HepG2 (cell line): Measurements from ENCODE around the gene ATP6V0E2. TPM values are rescaled to one million over a fixed set of nuclear protein-coding genes. Genes with fewer than 3 reads are reported as not detected.

Source experiments
- BRCA1 ChIP-seq: sonication (generic); formaldehyde crosslinking; IDR thresholded peaks from 2 replicates; pipeline ENCODE4 v1.4.0; 2020; ENCODE audit warnings: missing genetic modification reagents
- CENPX ChIP-seq: sonication (generic); formaldehyde crosslinking; IDR thresholded peaks from 2 replicates; pipeline ENCODE4 v1.9.0; 2021; ENCODE audit warnings: mild to moderate bottlenecking, missing genetic modification reagents, moderate library complexity
- FOXK2 ChIP-seq: fragments of 450-650 bp; IDR thresholded peaks from 2 replicates; pipeline ENCODE4 v1.6.1; 2016
- MTA1 ChIP-seq: sonication (generic); formaldehyde crosslinking; IDR thresholded peaks from 2 replicates; pipeline ENCODE4 v1.4.0; 2020; ENCODE audit warnings: missing genetic modification reagents, mild to moderate bottlenecking, borderline replicate concordance
- NFIB ChIP-seq: sonication (generic); formaldehyde crosslinking; IDR thresholded peaks from 2 replicates; pipeline ENCODE4 v1.9.0; 2021; ENCODE audit warnings: missing genetic modification reagents, mild to moderate bottlenecking, borderline replicate concordance
- NR2C2 ChIP-seq: sonication (generic); formaldehyde crosslinking; IDR thresholded peaks from 2 replicates; pipeline ENCODE4 v1.4.0; 2020; ENCODE audit warnings: missing genetic modification reagents, mild to moderate bottlenecking, moderate library complexity, borderline replicate concordance
- PAWR ChIP-seq: sonication (generic); formaldehyde crosslinking; IDR thresholded peaks from 2 replicates; pipeline ENCODE4 v1.4.0; 2020; ENCODE audit warnings: missing genetic modification reagents, mild to moderate bottlenecking, borderline replicate concordance
- PAX8 ChIP-seq: sonication (generic); formaldehyde crosslinking; IDR thresholded peaks from 2 replicates; pipeline ENCODE4 v1.8.0; 2022; ENCODE audit warnings: mild to moderate bottlenecking, missing genetic modification reagents, borderline replicate concordance
- SOX13 ChIP-seq, 3 experiments: fragments of 450-650 bp in 1 of 3; sonication (generic) in 1 of 3; formaldehyde crosslinking in 1 of 3; IDR thresholded peaks in 2 of 3; conservative IDR thresholded peaks in 1 of 3; 2 replicates each; pipeline versions ENCODE4 v1.5.0 to v1.6.1; 2016 to 2020; ENCODE audit warnings: antibody characterized with exemption in 1 of 3, mild to moderate bottlenecking in 1 of 3, missing compliant biosample characterization in 1 of 3, missing genetic modification reagents in 1 of 3, moderate library complexity in 1 of 3
- TEAD3 ChIP-seq: optimal IDR thresholded peaks from 2 replicates; pipeline ENCODE3; 2016; ENCODE audit warnings: borderline replicate concordance
- TRAFD1 ChIP-seq: sonication (generic); formaldehyde crosslinking; IDR thresholded peaks from 2 replicates; pipeline ENCODE4 v1.5.1; 2020; ENCODE audit warnings: missing genetic modification reagents, mild to moderate bottlenecking, borderline replicate concordance
- ZBTB43 ChIP-seq: sonication (generic); formaldehyde crosslinking; conservative IDR thresholded peaks from 2 replicates; pipeline ENCODE4 v1.4.0; 2020; ENCODE audit warnings: missing genetic modification reagents
- ZFYVE20 ChIP-seq: sonication (generic); formaldehyde crosslinking; IDR thresholded peaks from 2 replicates; pipeline ENCODE4 v1.8.0; 2023; ENCODE audit warnings: low read depth, mild to moderate bottlenecking, moderate library complexity, missing genetic modification reagents, borderline replicate concordance
- ZNF121 ChIP-seq: sonication (generic); formaldehyde crosslinking; IDR thresholded peaks from 2 replicates; pipeline ENCODE4 v1.5.0; 2020; ENCODE audit warnings: mild to moderate bottlenecking, missing genetic modification reagents
- ZNF207 ChIP-seq: fragments of 450-650 bp; IDR thresholded peaks from 2 replicates; pipeline ENCODE4 v1.6.1; 2016; ENCODE audit warnings: antibody characterized with exemption, borderline replicate concordance
- ZNF275 ChIP-seq: sonication (generic); formaldehyde crosslinking; IDR thresholded peaks from 2 replicates; pipeline ENCODE4 v1.8.0; 2022; ENCODE audit warnings: missing genetic modification reagents, mild to moderate bottlenecking, inconsistent platforms, borderline replicate concordance
- ZNF564 ChIP-seq: sonication (generic); formaldehyde crosslinking; IDR thresholded peaks from 2 replicates; pipeline ENCODE4 v1.8.1; 2023; ENCODE audit warnings: mild to moderate bottlenecking, missing genetic modification reagents
- ZNF577 ChIP-seq: sonication (generic); formaldehyde crosslinking; IDR thresholded peaks from 2 replicates; pipeline ENCODE4 v1.4.0; 2020; ENCODE audit warnings: mild to moderate bottlenecking, low read depth, missing genetic modification reagents, borderline replicate concordance
- ZNF597 ChIP-seq: sonication (generic); formaldehyde crosslinking; IDR thresholded peaks from 2 replicates; pipeline ENCODE4 v1.5.0; 2020; ENCODE audit warnings: missing genetic modification reagents
- ZNF652 ChIP-seq: IDR thresholded peaks from 2 replicates; pipeline ENCODE4 v1.6.1; 2016; ENCODE audit warnings: low read depth, borderline replicate concordance
- ZNF747 ChIP-seq: sonication (generic); formaldehyde crosslinking; IDR thresholded peaks from 2 replicates; pipeline ENCODE4 v1.8.1; 2023; ENCODE audit warnings: missing genetic modification reagents, mild to moderate bottlenecking, borderline replicate concordance
- ZSCAN12 ChIP-seq: sonication (generic); formaldehyde crosslinking; IDR thresholded peaks from 2 replicates; pipeline ENCODE4 v1.9.0; 2021; ENCODE audit warnings: mild to moderate bottlenecking, missing genetic modification reagents
- ZSCAN31 ChIP-seq: sonication (generic); formaldehyde crosslinking; IDR thresholded peaks from 2 replicates; pipeline ENCODE4 v1.5.0; 2020; ENCODE audit warnings: low read depth, mild to moderate bottlenecking, missing genetic modification reagents
- ZZZ3 ChIP-seq: sonication (generic); formaldehyde crosslinking; IDR thresholded peaks from 2 replicates; pipeline ENCODE4 v1.4.0; 2020; ENCODE audit warnings: missing genetic modification reagents, mild to moderate bottlenecking, borderline replicate concordance
- polyA plus RNA-seq, 8 experiments: library from polyadenylated mRNA; depleted of rRNA in 3 of 8; stranded (reverse) in 7 of 8; unstranded in 1 of 8; fragments of >200 nt; fragmentation: Illumina TruSeq in 4 of 8; extraction: Trizol in 4 of 8; gene quantifications; 2 replicates each; pipeline versions ENCODE4 v1.2.1 to v1.2.3, GENCODE V29; 2011 to 2016; ENCODE audit warnings: low read depth in 4 of 8, missing spikeins in 1 of 8, mixed read lengths in 1 of 8; ENCODE audit not compliant: insufficient read depth in 1 of 8
- total RNA-seq, 5 experiments: library from RNA; depleted of rRNA; stranded (reverse); fragments of >200 nt; fragmentation: Illumina TruSeq; extraction: Trizol; gene quantifications; 2 replicates each; pipeline ENCODE4 v1.2.3, GENCODE V29; 2016; ENCODE audit warnings: low read depth in 1 of 5

The ATP6V0E2 gene
- total and polyA plus RNA-seq, 2 of the 13 experiments (the other 11 are each of a cell fraction or from before 2014, with no cell fraction given) = 36.8 to 203 TPM

GRCh38 chr7:149838224-149838991 lies 35.4 kb upstream of the ATP6V0E2 start, which contains the start of gene ZNF862 (continued):
- TF ChIP-seq ZNF564 (peak; percentile 94), ZFYVE20 (CRISPR knock-in tag) (no peak), SOX13 (IDR thresholded peaks at IDR 0.05) (no peak), SOX13 (CRISPR knock-in tag; conservative IDR thresholded peaks at IDR 0.05 in 1 of 2, IDR thresholded peaks at IDR 0.05 in 1 of 2) (no peak), ZNF597 (CRISPR knock-in tag) (no peak), TEAD3 (CRISPR knock-in tag) (peak; percentile 80), ZNF121 (CRISPR knock-in tag) (no peak), BRCA1 (0 out of 2 replicates have a peak, but pooled peaks have one; percentile 44), ZBTB43 (CRISPR knock-in tag) (no peak), ZSCAN31 (CRISPR knock-in tag) (peak; percentile 75; the same call in 1 of the 2 replicates), PAWR (CRISPR knock-in tag) (no peak), CENPX (CRISPR knock-in tag) (no peak), ZSCAN12 (0 out of 2 replicates have a peak, but pooled peaks have one; percentile 20), NR2C2 (CRISPR knock-in tag) (peak; percentile 82), ZZZ3 (peak; percentile 58; the same call in 1 of the 2 replicates), ZNF275 (no peak), TRAFD1 (no peak), PAX8 (CRISPR knock-in tag) (no peak), ZNF207 (no peak), NFIB (CRISPR knock-in tag) (no peak), ZNF747 (CRISPR knock-in tag) (peak; percentile 82; the same call in 1 of the 2 replicates), ZNF652 (CRISPR knock-in tag) (no peak), ZNF577 (CRISPR knock-in tag) (no peak), FOXK2 (no peak), MTA1 (CRISPR knock-in tag) (peak; percentile 73; the same call in 1 of the 2 replicates)
